ENCODE measurements around the gene UBASH3A. TPM values are rescaled to one million over a fixed set of nuclear protein-coding genes. Genes with fewer than 3 reads are reported as not detected.

Gene UBASH3A
- total and polyA plus RNA-seq, 2 donors (not counting 1 experiment from before 2014, with no cell fraction given), result 0.12 to 0.33 TPM

- no peaks in the 10 kb centered on the region for H3K79me2 ChIP-seq (ENCODE audit: control insufficient read depth, insufficient read depth, low read length)
- intact Hi-C loops (cut with micrococcal nuclease), result no loop called here
- no peak overlapping the region for H3K4me3 ChIP-seq (ENCODE audit: control extremely low read depth in 1 of 5, extremely low read depth in 1 of 5, insufficient read depth in 1 of 5, low read depth in 2 of 5, low read length in 4 of 5)
- ChIA-PET CTCF (no interaction called here), POLR2A (no interaction called here)
- no peak for ATAC-seq (ENCODE audit: low read depth)
- Mint-ChIP-seq H3K4me1 (peaks cover 10% of the 10 kb centered on the region), H3K27ac (no peak overlapping the region), H3K9me3 (ENCODE audit: insufficient read depth) (peaks cover 9% of the 10 kb centered on the region), H3K4me3 (no peak overlapping the region), H3K27me3 (peaks cover 3% of the 10 kb centered on the region)
- no peak for DNase-seq
- H4K20me1 ChIP-seq (ENCODE audit: control insufficient read depth, insufficient read depth, low read length, poor library complexity, severe bottlenecking), result no peaks in the 10 kb centered on the region
- peaks cover 0 to 17% (median 0%) of the 10 kb centered on the region in 4 experiments for H3K27me3 ChIP-seq (replicated peaks in 1 of 4; ENCODE audit: control extremely low read depth in 1 of 4, control insufficient read depth in 3 of 4, insufficient read depth in 4 of 4, low read length in 3 of 4)
- no peaks in the 10 kb centered on the region for H3K36me3 ChIP-seq (replicated peaks in 1 of 2; ENCODE audit: control extremely low read depth in 1 of 2, control insufficient read depth in 1 of 2, extremely low read depth in 1 of 2, insufficient read depth in 2 of 2, low read length in 1 of 2)
- WGBS (ENCODE audit: insufficient coverage), result 87% methylated on average over 24 of the region's 24 CpGs
- H3K9me3 ChIP-seq (ENCODE audit: control extremely low read depth in 1 of 3, control insufficient read depth in 2 of 3, insufficient read depth in 1 of 3, low read length in 2 of 3), result peaks cover 2 to 22% (median 14%) of the 10 kb centered on the region in 3 donors
- no peak overlapping the region for H3K4me2 ChIP-seq (replicated peaks; ENCODE audit: low read depth, low read length, poor library complexity, severe bottlenecking)
- no peak overlapping the region for H3K27ac ChIP-seq (ENCODE audit: low read length in 2 of 2)
- TF ChIP-seq EZH2 (IDR thresholded peaks at IDR 0.05; ENCODE audit: borderline replicate concordance, insufficient read depth, low read depth, low read length, poor library complexity, severe bottlenecking), result no peak
- TF ChIP-seq, protein P1, sequence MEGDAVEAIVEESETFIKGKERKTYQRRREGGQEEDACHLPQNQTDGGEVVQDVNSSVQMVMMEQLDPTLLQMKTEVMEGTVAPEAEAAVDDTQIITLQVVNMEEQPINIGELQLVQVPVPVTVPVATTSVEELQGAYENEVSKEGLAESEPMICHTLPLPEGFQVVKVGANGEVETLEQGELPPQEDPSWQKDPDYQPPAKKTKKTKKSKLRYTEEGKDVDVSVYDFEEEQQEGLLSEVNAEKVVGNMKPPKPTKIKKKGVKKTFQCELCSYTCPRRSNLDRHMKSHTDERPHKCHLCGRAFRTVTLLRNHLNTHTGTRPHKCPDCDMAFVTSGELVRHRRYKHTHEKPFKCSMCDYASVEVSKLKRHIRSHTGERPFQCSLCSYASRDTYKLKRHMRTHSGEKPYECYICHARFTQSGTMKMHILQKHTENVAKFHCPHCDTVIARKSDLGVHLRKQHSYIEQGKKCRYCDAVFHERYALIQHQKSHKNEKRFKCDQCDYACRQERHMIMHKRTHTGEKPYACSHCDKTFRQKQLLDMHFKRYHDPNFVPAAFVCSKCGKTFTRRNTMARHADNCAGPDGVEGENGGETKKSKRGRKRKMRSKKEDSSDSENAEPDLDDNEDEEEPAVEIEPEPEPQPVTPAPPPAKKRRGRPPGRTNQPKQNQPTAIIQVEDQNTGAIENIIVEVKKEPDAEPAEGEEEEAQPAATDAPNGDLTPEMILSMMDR (IDR thresholded peaks at IDR 0.05), result no peak
- peaks cover 9 to 12% of the 10 kb centered on the region in 2 donors for H3K4me1 ChIP-seq (ENCODE audit: control insufficient read depth in 2 of 2, insufficient read depth in 2 of 2, low read length in 2 of 2)
- H2AFZ ChIP-seq (ENCODE audit: insufficient read depth, low read depth, low read length, poor library complexity, severe bottlenecking), result no peak overlapping the region
- H3K9ac ChIP-seq (ENCODE audit: low read length), result no peak overlapping the region
Observed at GRCh38 chr21:42377211-42377950, 26.3 kb upstream of the UBASH3A start.

- Histone ChIP-seq H3K9ac (ENCODE audit: low read length) (no peak overlapping the region), H3K27me3 (replicated peaks in 1 of 4; ENCODE audit: control extremely low read depth in 1 of 4, control insufficient read depth in 3 of 4, insufficient read depth in 4 of 4, low read length in 3 of 4) (peaks cover 0 to 14% (median 0%) of the 10 kb centered on the region in 4 experiments), H3K4me2 (replicated peaks; ENCODE audit: low read depth, low read length, poor library complexity, severe bottlenecking) (no peak overlapping the region), H3K79me2 (ENCODE audit: control insufficient read depth, insufficient read depth, low read length) (no peaks in the 10 kb centered on the region), H3K4me3 (ENCODE audit: control extremely low read depth in 1 of 5, extremely low read depth in 1 of 5, insufficient read depth in 1 of 5, low read depth in 2 of 5, low read length in 4 of 5) (no peak overlapping the region), H4K20me1 (ENCODE audit: control insufficient read depth, insufficient read depth, low read length, poor library complexity, severe bottlenecking) (no peaks in the 10 kb centered on the region), H2AFZ (ENCODE audit: insufficient read depth, low read depth, low read length, poor library complexity, severe bottlenecking) (no peak overlapping the region), H3K27ac (ENCODE audit: low read length in 2 of 2) (no peak overlapping the region), H3K4me1 (ENCODE audit: control insufficient read depth in 2 of 2, insufficient read depth in 2 of 2, low read length in 2 of 2) (peaks cover 9 to 12% of the 10 kb centered on the region in 2 donors), H3K9me3 (ENCODE audit: control extremely low read depth in 1 of 3, control insufficient read depth in 2 of 3, insufficient read depth in 1 of 3, low read length in 2 of 3) (peaks cover 2 to 28% (median 19%) of the 10 kb centered on the region in 3 donors), H3K36me3 (replicated peaks in 1 of 2; ENCODE audit: control extremely low read depth in 1 of 2, control insufficient read depth in 1 of 2, extremely low read depth in 1 of 2, insufficient read depth in 2 of 2, low read length in 1 of 2) (no peaks in the 10 kb centered on the region)
- no peak overlapping the region for H3K27ac Mint-ChIP-seq
- no peak for DNase-seq
- no peak overlapping the region for H3K4me3 Mint-ChIP-seq
- TF ChIP-seq, protein P1 (IDR thresholded peaks at IDR 0.05), result no peak
- TF ChIP-seq EZH2 (IDR thresholded peaks at IDR 0.05; ENCODE audit: borderline replicate concordance, insufficient read depth, low read depth, low read length, poor library complexity, severe bottlenecking), result no peak
- WGBS (ENCODE audit: insufficient coverage), result 84% methylated on average over 2 of the region's 5 CpGs
- H3K27me3 Mint-ChIP-seq, result peaks cover 3% of the 10 kb centered on the region
- H3K4me1 Mint-ChIP-seq, result peaks cover 10% of the 10 kb centered on the region
- peaks cover 11% of the 10 kb centered on the region for H3K9me3 Mint-ChIP-seq (ENCODE audit: insufficient read depth)
- ChIA-PET POLR2A (no interaction called here), CTCF (interaction anchor here (0.9 kb wide), 1 partner anchor 15 kb away, joined by 3 read pairs; no protein-coding TSS in a partner anchor)
- intact Hi-C loops (cut with micrococcal nuclease), result no loop called here
- ATAC-seq (ENCODE audit: low read depth), result no peak
Observed at GRCh38 chr21:42377951-42378340, 25.8 kb upstream of the UBASH3A start.

Measured in B cell (primary cell).